ENCODE measurements around the gene ACSS3. TPM values are rescaled to one million over a fixed set of nuclear protein-coding genes. Genes with fewer than 3 reads are reported as not detected.

Gene ACSS3, protein sequence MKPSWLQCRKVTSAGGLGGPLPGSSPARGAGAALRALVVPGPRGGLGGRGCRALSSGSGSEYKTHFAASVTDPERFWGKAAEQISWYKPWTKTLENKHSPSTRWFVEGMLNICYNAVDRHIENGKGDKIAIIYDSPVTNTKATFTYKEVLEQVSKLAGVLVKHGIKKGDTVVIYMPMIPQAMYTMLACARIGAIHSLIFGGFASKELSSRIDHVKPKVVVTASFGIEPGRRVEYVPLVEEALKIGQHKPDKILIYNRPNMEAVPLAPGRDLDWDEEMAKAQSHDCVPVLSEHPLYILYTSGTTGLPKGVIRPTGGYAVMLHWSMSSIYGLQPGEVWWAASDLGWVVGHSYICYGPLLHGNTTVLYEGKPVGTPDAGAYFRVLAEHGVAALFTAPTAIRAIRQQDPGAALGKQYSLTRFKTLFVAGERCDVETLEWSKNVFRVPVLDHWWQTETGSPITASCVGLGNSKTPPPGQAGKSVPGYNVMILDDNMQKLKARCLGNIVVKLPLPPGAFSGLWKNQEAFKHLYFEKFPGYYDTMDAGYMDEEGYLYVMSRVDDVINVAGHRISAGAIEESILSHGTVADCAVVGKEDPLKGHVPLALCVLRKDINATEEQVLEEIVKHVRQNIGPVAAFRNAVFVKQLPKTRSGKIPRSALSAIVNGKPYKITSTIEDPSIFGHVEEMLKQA
- 10 to 100 TPM; 29.9 to 67.0 (median 43.7) TPM for total RNA-seq
- 10 to 100 TPM; 15.8 to 30.7 TPM for polyA plus RNA-seq
- long read RNA-seq, donor 1, full-length matches to known transcripts = 49 of 72 reads
- long read RNA-seq, donor 1, partial matches to known transcripts = 7 of 72 reads
- long read RNA-seq, donor 1, other reads (novel, unspliced or antisense) = 16 of 72 reads
- long read RNA-seq, donor 2, full-length matches to known transcripts = 3 of 3 reads
- long read RNA-seq, donor 2, partial matches to known transcripts = 0 of 3 reads
- long read RNA-seq, donor 2, other reads (novel, unspliced or antisense) = 0 of 3 reads
- long read RNA-seq, donor 3, full-length matches to known transcripts = 46 of 69 reads
- long read RNA-seq, donor 3, partial matches to known transcripts = 8 of 69 reads
- long read RNA-seq, donor 3, other reads (novel, unspliced or antisense) = 15 of 69 reads

DNA sequence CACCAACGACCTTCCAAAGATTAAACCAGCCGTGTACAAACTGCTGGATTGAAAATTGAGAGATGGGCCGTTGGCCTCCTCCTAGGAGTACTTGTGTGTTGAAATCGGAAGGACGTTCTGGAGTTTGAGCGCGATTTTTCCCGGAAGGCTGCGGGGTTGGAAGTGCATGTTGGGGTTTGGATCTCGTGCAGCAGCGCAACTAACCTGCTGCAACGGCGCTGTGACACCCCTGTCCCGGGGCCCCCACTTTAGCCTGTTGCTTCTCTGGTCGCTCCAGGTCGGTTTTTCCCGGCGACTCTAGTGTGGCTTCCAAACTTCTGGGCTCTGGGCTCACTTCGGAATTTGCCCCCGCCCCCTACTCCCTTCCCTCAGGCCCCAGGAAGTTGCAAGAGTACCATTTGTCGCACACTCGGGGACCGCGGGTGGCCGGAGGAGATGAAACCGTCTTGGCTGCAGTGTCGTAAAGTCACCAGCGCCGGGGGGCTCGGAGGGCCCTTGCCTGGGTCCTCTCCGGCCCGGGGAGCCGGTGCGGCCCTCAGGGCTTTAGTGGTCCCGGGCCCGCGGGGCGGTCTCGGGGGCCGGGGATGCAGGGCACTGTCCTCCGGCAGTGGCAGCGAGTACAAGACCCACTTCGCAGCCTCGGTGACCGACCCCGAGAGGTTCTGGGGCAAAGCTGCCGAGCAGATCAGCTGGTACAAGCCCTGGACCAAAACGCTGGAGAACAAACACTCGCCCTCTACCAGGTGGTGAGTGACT is at the start of gene ACSS3:
Gene ACSS3, plus strand, starts transcription at position 394 of the 756 bp plus-strand sequence. Its CDS starts 42 bp downstream, at position 436.
- H3K9me3 ChIP-seq = no peaks in the 10 kb centered on the region
- intact Hi-C loops (cut with DNase I) = loop anchor here in 1 of 4 donors (10.0 kb wide), 2 partner anchors 137 to 143 kb away; partner anchors contain the start of gene LIN7A
- peak; percentile 64 to 75 (median 70) for DNase-seq
- 0 to 1% (median 1%) methylated on average over 37 to 49 of the region's 49 CpGs for WGBS, 3 donors
- H3K27ac ChIP-seq = peak within 1 kb of the TSS; percentile 87 to 89
- peaks cover 14% of the 10 kb centered on the region for H3K4me1 ChIP-seq (ENCODE audit: insufficient read depth)
- TF ChIP-seq, protein P1, sequence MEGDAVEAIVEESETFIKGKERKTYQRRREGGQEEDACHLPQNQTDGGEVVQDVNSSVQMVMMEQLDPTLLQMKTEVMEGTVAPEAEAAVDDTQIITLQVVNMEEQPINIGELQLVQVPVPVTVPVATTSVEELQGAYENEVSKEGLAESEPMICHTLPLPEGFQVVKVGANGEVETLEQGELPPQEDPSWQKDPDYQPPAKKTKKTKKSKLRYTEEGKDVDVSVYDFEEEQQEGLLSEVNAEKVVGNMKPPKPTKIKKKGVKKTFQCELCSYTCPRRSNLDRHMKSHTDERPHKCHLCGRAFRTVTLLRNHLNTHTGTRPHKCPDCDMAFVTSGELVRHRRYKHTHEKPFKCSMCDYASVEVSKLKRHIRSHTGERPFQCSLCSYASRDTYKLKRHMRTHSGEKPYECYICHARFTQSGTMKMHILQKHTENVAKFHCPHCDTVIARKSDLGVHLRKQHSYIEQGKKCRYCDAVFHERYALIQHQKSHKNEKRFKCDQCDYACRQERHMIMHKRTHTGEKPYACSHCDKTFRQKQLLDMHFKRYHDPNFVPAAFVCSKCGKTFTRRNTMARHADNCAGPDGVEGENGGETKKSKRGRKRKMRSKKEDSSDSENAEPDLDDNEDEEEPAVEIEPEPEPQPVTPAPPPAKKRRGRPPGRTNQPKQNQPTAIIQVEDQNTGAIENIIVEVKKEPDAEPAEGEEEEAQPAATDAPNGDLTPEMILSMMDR (IDR thresholded peaks at IDR 0.05) = no peak
- TF ChIP-seq POLR2A (IDR thresholded peaks at IDR 0.05) (no peak), EP300 (IDR thresholded peaks at IDR 0.05) (no peak)
- H3K4me3 ChIP-seq = peak within 1 kb of the TSS; percentile 87
- H3K27me3 ChIP-seq = no peaks in the 10 kb centered on the region
- H3K36me3 ChIP-seq = no peaks in the 10 kb centered on the region

DNA sequence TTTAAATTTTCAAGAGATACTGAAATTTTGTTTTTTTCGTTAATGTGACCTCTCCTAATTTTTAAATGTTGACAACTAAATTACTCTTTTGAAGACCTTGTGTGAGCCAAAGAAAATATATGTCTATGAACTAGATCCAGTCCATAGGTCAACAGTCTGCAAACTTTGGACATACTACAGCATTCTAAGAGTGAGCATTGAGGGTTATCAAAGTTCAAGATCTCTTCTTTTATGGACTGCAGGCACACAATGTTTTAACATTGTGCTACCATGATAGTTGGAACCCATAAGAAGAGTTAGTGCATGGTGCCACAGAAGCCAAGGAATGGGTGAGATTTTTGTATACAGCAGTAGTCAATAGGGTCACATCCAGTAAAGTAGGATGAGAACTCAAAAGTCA is 43.0 kb upstream of the ACSS3 start:
- intact Hi-C loops (cut with DNase I) = no loop called here
- DNase-seq = no peak
- no peaks in the 10 kb centered on the region for H3K36me3 ChIP-seq
- TF ChIP-seq POLR2A (IDR thresholded peaks at IDR 0.05) (no peak), EP300 (IDR thresholded peaks at IDR 0.05) (no peak)
- TF ChIP-seq, protein P1 (IDR thresholded peaks at IDR 0.05) = no peak
- no peaks in the 10 kb centered on the region for H3K27me3 ChIP-seq
- H3K27ac ChIP-seq = no peak overlapping the region
- H3K4me3 ChIP-seq = no peak overlapping the region
- no peaks in the 10 kb centered on the region for H3K4me1 ChIP-seq (ENCODE audit: insufficient read depth)
- 78 to 91% (median 88%) methylated on average over 1 of the region's 1 CpG for WGBS, 3 donors
- no peaks in the 10 kb centered on the region for H3K9me3 ChIP-seq

DNA sequence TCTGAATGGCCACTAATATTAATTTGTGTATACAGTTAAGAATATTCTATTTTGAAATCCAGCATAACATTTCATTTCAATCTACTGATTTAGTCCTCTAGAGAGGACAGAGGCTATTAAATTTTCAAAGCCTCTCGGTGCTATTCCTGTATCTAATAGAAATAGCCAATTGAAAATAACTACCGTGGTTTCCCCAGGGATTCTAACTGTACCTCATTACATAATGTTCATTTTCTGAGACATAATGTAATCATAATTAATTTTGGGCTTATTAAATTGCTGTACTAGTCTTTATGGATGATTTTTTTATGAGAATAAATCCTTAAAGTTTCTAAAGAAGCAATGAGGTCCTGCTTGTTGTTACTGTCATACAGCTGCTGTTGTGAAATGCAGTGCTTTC is 38.6 kb upstream of the ACSS3 start:
- 15 to 35% (median 19%) methylated on average over 2 of the region's 2 CpGs for WGBS, 3 donors
- no peak for DNase-seq
- no peaks in the 10 kb centered on the region for H3K27me3 ChIP-seq
- H3K36me3 ChIP-seq = no peaks in the 10 kb centered on the region
- no peak overlapping the region for H3K4me3 ChIP-seq
- TF ChIP-seq EP300 (IDR thresholded peaks at IDR 0.05) (no peak), POLR2A (IDR thresholded peaks at IDR 0.05) (no peak)
- TF ChIP-seq, protein P1 (IDR thresholded peaks at IDR 0.05) = no peak
- no peak overlapping the region for H3K27ac ChIP-seq
- intact Hi-C loops (cut with DNase I) = no loop called here
- no peaks in the 10 kb centered on the region for H3K9me3 ChIP-seq
- H3K4me1 ChIP-seq (ENCODE audit: insufficient read depth) = no peaks in the 10 kb centered on the region

All from ovary (tissue), 10 donors.